SK-N-MC (cell line): ENCODE results near the gene C17orf114.

Experiments used
- EZH2 ChIP-seq: fragments of 200-600 bp; sonication (generic); IDR thresholded peaks from one replicate; pipeline ENCODE4 v1.6.1; 2017; ENCODE audit warnings: antibody characterized with exemption
- FOXP2 ChIP-seq: optimal IDR thresholded peaks from 2 replicates; pipeline ENCODE3; 2011; ENCODE audit warnings: mild to moderate bottlenecking, moderate library complexity; ENCODE audit not compliant: insufficient read depth; ENCODE audit errors: extremely low read length, control extremely low read depth
- POLR2AphosphoS5 ChIP-seq: IDR thresholded peaks from 2 replicates; pipeline ENCODE4 v1.6.1; 2012; ENCODE audit warnings: mild to moderate bottlenecking, low read depth, low read length, borderline replicate concordance

GRCh38 chr17:4796552-4796920 is 5.6 kb downstream of the C17orf114 start:
- no peak for TF ChIP-seq EZH2
- no peak for TF ChIP-seq POLR2AphosphoS5
- no peak for TF ChIP-seq FOXP2
